ENCODE measurements around the gene PAXIP1. TPM values are rescaled to one million over a fixed set of nuclear protein-coding genes. Genes with fewer than 3 reads are reported as not detected.

Gene PAXIP1
- total and polyA plus RNA-seq, 10 of the 15 experiments (the other 5 are each of a cell fraction or from before 2014, with no cell fraction given), result 7.3 to 27.2 (median 18.1) TPM

GRCh38 chr7:155017834-155018233 lies 14.9 kb upstream of the PAXIP1 start:
- Histone ChIP-seq H3K4me2 (ENCODE audit: control insufficient read depth, insufficient read depth) (no peak overlapping the region), H3K9me3 (replicated peaks; ENCODE audit: control insufficient read depth, insufficient read depth, low read length) (no peaks in the 10 kb centered on the region), H3K27me3 (replicated peaks in 1 of 2; ENCODE audit: control insufficient read depth in 2 of 2, insufficient read depth in 2 of 2, low read length in 1 of 2) (no peaks in the 10 kb centered on the region), H3K79me2 (ENCODE audit: control insufficient read depth, insufficient read depth, low read length) (no peaks in the 10 kb centered on the region), H4K20me1 (ENCODE audit: control insufficient read depth, insufficient read depth) (no peaks in the 10 kb centered on the region), H2AFZ (ENCODE audit: control insufficient read depth, low read depth, low read length) (no peak overlapping the region), H3K4me1 (ENCODE audit: control insufficient read depth, insufficient read depth, low read length) (no peaks in the 10 kb centered on the region), H3K4me3 (no peak overlapping the region), H3K36me3 (ENCODE audit: control insufficient read depth in 2 of 2, insufficient read depth in 2 of 2, low read length in 1 of 2) (no peaks in the 10 kb centered on the region), H3K27ac (ENCODE audit: control insufficient read depth, insufficient read depth) (no peak overlapping the region), H3K9ac (ENCODE audit: control insufficient read depth, insufficient read depth, low read length) (no peak overlapping the region)
- ChIA-PET CTCF (interaction anchor here (1.0 kb wide), 1 partner anchor 9 kb away, joined by 3 read pairs; no protein-coding TSS in a partner anchor), RAD21 (ENCODE audit: unreplicated experiment) (no interaction called here), POLR2A (interaction anchor here (0.7 kb wide), 2 partner anchors 52 to 270 kb away, joined by 9 read pairs; no protein-coding TSS in a partner anchor), SMC1A (ENCODE audit: uncharacterized antibody, unreplicated experiment) (interaction anchor here (1.8 kb wide), 1 partner anchor 90 kb away, joined by 5 read pairs; no protein-coding TSS in a partner anchor)
- WGBS (ENCODE audit: insufficient coverage, insufficient replicate concordance, low lambda C conversion rate, missing lambda C conversion rate), result 59% methylated on average over 4 of the region's 4 CpGs
- no peak for FAIRE-seq
- in situ Hi-C loops (cut with MboI), result no loop called here
- intact Hi-C loops (cut with micrococcal nuclease; ENCODE audit: unreplicated experiment), result no loop called here
- no TSS peak for BruUV-seq (replicated peaks)
- DNase-seq (ENCODE audit: low read depth, low spot score), result no peak
- TF ChIP-seq, protein P1, sequence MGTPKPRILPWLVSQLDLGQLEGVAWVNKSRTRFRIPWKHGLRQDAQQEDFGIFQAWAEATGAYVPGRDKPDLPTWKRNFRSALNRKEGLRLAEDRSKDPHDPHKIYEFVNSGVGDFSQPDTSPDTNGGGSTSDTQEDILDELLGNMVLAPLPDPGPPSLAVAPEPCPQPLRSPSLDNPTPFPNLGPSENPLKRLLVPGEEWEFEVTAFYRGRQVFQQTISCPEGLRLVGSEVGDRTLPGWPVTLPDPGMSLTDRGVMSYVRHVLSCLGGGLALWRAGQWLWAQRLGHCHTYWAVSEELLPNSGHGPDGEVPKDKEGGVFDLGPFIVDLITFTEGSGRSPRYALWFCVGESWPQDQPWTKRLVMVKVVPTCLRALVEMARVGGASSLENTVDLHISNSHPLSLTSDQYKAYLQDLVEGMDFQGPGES (IDR thresholded peaks at IDR 0.05), result no peak
- TF ChIP-seq HSF1 (IDR thresholded peaks at IDR 0.05; ENCODE audit: low read depth, low read length), result no peak
- TF ChIP-seq, protein P2, sequence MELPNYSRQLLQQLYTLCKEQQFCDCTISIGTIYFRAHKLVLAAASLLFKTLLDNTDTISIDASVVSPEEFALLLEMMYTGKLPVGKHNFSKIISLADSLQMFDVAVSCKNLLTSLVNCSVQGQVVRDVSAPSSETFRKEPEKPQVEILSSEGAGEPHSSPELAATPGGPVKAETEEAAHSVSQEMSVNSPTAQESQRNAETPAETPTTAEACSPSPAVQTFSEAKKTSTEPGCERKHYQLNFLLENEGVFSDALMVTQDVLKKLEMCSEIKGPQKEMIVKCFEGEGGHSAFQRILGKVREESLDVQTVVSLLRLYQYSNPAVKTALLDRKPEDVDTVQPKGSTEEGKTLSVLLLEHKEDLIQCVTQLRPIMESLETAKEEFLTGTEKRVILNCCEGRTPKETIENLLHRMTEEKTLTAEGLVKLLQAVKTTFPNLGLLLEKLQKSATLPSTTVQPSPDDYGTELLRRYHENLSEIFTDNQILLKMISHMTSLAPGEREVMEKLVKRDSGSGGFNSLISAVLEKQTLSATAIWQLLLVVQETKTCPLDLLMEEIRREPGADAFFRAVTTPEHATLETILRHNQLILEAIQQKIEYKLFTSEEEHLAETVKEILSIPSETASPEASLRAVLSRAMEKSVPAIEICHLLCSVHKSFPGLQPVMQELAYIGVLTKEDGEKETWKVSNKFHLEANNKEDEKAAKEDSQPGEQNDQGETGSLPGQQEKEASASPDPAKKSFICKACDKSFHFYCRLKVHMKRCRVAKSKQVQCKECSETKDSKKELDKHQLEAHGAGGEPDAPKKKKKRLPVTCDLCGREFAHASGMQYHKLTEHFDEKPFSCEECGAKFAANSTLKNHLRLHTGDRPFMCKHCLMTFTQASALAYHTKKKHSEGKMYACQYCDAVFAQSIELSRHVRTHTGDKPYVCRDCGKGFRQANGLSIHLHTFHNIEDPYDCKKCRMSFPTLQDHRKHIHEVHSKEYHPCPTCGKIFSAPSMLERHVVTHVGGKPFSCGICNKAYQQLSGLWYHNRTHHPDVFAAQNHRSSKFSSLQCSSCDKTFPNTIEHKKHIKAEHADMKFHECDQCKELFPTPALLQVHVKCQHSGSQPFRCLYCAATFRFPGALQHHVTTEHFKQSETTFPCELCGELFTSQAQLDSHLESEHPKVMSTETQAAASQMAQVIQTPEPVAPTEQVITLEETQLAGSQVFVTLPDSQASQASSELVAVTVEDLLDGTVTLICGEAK (IDR thresholded peaks at IDR 0.05; ENCODE audit: borderline replicate concordance), result peak; percentile 59
- no peak for ATAC-seq

Measured in GM12878 (cell line).